GM20000 (cell line): ENCODE results near the gene RARA.

Experiments used
- DNase-seq: peaks from one replicate; pipeline ENCODE4 v3.0.0; 2012; ENCODE audit warnings: low spot score
- TF ChIP-seq, protein P1 (sequence below): IDR thresholded peaks from 2 replicates; pipeline ENCODE4 v1.5.1; 2012; ENCODE audit warnings: mild to moderate bottlenecking, control low read depth; ENCODE audit errors: extremely low read depth, missing control alignments

RARA gene

DNA sequence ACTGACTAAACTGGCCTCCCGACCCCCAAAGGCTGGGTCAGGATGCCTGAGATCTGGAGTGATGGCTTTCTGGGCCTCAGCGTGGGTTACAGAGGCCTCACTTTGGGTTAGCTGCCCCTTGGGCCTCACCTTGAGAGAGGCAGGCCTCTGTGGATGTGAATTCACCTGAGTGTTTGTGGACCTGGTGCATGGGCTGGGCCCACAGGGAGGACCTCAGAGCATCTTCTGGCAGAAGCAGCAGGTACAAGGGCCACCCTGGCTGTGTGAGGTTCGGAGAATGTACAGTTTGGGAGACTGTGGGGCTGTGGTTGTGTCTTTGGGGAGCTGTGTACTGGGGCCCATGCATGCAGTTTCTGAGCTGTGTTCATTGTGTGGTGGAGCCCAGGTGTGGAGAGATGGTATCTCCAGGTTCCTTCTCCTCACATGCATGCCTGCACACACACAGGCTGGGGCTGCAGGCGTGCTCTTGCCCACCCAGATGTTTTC lies 18.3 kb downstream of the RARA start:
- TF ChIP-seq, protein P1, sequence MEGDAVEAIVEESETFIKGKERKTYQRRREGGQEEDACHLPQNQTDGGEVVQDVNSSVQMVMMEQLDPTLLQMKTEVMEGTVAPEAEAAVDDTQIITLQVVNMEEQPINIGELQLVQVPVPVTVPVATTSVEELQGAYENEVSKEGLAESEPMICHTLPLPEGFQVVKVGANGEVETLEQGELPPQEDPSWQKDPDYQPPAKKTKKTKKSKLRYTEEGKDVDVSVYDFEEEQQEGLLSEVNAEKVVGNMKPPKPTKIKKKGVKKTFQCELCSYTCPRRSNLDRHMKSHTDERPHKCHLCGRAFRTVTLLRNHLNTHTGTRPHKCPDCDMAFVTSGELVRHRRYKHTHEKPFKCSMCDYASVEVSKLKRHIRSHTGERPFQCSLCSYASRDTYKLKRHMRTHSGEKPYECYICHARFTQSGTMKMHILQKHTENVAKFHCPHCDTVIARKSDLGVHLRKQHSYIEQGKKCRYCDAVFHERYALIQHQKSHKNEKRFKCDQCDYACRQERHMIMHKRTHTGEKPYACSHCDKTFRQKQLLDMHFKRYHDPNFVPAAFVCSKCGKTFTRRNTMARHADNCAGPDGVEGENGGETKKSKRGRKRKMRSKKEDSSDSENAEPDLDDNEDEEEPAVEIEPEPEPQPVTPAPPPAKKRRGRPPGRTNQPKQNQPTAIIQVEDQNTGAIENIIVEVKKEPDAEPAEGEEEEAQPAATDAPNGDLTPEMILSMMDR = no peak
- DNase-seq = no peak

DNA sequence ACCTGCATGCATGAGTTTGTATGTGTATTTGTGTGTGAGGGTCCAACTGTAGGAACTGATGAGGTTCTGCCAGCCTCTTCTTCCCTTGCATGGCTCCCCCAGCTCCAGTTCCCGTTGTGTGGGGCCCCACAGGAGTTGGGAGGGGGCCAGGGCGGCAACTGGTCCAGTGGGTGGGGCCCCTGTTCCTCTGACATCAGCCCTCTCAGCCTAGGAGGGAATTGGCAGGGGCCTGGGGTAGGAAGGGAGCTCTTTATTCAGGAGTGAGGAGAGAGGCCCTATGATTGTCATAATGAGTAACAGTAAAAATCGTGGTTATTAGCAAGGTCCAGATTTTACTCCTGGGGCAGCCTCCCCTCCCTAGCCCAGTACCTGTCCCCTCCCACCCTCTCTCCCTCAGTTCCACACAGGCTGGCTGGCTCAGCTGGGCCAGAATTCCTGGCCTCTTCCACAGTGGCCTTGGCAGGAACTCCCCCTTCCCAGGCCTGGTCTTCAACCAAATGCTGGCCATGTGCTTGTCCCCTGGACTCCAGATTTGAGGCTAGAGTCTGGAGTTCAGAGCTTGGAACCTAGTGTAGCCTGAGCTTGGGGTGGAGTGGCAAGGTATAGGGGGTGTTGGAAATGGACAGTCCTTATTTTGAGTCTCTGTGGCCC lies 18.9 kb downstream of the RARA start:
- TF ChIP-seq, protein P1 = no peak
- no peak for DNase-seq

DNA sequence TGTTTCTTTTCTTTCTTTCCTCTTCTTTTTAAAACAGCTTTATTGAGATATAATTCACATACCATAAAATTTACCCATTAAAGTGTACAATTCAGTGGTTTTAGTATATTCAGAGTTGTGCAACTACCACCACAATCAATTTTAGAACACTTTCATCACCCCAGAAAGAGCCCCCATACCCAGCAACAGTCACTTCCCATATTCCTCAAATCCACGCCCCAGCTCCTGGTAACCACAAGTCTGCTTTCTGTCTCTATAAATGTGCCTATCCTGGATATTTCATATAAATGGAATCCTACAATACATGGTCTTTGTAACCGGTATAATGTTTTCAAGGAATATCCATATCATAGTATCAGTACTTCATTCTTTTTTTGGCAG lies 19.4 kb downstream of the RARA start:
- TF ChIP-seq, protein P1 = no peak
- no peak for DNase-seq

DNA sequence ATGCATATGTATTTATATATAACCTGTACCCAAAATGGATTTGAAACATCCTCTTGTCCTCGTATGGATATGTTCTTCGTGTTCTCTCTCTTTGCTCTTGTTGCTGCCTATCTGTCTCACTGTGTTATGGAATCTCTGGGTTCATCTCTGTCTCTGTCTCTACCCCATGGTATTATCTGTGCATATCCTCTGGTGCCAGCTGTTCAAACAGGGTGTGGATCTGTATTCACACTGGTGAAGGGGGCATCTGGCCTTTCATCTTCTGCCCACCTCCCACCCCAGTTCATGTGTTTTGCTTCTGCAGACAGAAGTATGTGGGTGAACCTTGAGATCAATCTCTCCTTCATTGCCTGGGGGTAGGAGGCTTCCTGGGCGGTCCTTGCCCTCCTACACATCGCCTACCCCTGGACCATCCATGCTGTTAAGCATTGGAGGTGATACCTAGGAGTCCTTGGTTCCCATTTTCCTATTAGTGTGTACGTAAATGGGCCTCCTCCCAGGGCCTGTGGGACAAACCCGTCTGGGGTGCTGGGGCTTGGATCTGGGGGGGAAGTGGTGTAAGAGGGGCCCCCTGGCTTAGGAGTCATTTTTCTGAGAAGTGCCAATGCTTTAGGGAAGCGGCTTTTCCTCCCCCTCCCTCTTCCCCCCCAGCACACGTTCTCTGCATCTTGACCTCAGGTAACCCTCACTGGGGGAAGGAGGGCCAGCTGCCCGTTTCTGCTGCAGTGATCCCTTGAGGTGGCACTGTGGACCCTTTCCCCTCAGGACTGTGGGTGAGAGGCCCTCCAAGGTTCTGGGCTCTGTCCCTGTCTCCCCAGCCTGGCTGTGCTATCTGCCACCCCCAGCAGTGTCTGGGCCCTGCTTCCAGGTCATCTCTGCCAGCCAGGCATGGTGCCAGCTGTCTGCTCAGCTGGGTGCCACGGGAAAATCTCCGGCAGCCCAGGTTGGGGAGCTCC lies 21.1 kb downstream of the RARA start:
- no peak for DNase-seq
- TF ChIP-seq, protein P1 = no peak

DNA sequence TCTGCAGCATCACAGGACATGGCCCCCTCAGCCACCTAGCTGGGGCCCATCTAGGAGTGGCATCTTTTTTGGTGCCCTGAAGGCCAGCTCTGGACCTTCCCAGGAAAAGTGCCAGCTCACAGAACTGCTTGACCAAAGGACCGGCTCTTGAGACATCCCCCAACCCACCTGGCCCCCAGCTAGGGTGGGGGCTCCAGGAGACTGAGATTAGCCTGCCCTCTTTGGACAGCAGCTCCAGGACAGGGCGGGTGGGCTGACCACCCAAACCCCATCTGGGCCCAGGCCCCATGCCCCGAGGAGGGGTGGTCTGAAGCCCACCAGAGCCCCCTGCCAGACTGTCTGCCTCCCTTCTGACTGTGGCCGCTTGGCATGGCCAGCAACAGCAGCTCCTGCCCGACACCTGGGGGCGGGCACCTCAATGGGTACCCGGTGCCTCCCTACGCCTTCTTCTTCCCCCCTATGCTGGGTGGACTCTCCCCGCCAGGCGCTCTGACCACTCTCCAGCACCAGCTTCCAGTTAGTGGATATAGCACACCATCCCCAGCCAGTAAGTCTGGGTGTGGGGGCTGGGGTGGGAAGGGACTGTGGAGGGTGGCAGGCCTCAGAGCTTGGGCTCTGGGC lies 22.0 kb downstream of the RARA start:
- DNase-seq = no peak
- TF ChIP-seq, protein P1 = no peak

DNA sequence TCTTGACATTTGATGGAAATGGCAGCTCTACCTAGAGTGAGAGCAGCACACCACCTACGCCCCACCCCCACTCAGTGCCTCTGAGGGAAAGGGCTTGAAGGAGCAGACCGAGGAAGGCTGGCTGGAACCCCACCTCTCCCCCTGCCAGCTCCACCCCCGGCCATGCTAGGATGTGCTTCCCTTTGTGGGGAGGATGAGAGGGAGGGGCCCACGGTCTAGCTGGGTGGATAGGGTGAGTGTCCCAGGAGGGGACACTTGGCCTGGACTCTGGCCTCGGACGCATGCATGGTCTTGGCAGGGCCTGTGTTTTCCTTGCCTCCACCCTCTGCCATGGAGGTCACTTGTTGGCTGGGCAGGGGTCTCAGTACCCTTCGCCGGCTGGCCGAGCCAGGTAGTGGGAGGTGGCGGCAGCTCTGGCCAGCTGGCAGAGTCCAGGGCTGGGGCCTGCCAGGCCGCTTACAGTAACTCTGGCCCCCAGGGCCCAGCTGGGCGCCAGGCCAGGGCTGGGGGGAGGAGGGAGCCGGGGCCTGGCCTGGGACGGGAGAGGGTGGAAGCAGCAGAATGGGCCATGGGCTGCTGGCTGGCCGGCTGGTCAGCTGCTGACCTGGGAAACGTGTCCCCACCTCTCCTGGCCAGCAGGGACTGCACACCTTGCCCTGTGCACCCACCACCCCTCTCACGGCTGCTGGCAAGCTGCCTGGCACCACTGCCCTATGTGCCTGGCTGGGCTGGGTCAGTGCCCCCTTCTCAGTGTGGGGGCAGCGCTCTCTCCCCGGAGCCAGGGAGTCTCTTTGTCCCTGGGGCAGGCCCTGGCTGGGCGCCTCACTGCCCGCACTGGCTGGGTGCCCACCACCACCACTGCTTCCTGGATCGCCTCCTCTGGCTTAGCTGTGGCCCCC lies 23.0 kb downstream of the RARA start:
- DNase-seq = no peak
- TF ChIP-seq, protein P1 = no peak
